ENCODE measurements around the gene OR9G1. TPM values are rescaled to one million over a fixed set of nuclear protein-coding genes. Genes with fewer than 3 reads are reported as not detected.
A peak's percentile ranks its signal among the peaks of the same experiment; 100 is the strongest.
"Not testable (repeated sequence)": the region's sequence is repeated elsewhere in the genome, so short reads cannot be mapped to it uniquely, and the experiment has no call there.

The OR9G1 gene
- total RNA-seq (2014; rRNA removed; shearing (Covaris generic)): not detected in 2 replicates

GRCh38 chr11:56698795-56699194 is at the start of gene OR9G1:
Gene OR9G1, plus strand, starts transcription at chr11:56699095. Its CDS starts 1,293 bp downstream, at chr11:56700388.
- DNase-seq (ENCODE audit: low spot score): no peak

GRCh38 chr11:56659755-56660154 is 39.1 kb upstream of the OR9G1 start:
- no peak for DNase-seq (ENCODE audit: low spot score)

- DNase-seq (ENCODE audit: low spot score): no peak
Measured at GRCh38 chr11:56663386-56663785, 35.5 kb upstream of the OR9G1 start, which contains the start of gene OR5AR1. Gene OR5AR1, plus strand, starts transcription at chr11:56663686. Its CDS starts 0 bp downstream, at chr11:56663686.

- no peak for DNase-seq (ENCODE audit: low spot score)
Measured at GRCh38 chr11:56670984-56671383, 27.9 kb upstream of the OR9G1 start.

GRCh38 chr11:56688554-56689100 is 10.3 kb upstream of the OR9G1 start:
- DNase-seq (ENCODE audit: low spot score): no peak

- DNase-seq (ENCODE audit: low spot score): not testable (repeated sequence)
Measured at GRCh38 chr11:56691179-56691578, 7.7 kb upstream of the OR9G1 start.

- DNase-seq (ENCODE audit: low spot score): no peak
Measured at GRCh38 chr11:56693428-56693827, 5.5 kb upstream of the OR9G1 start.

GRCh38 chr11:56700242-56700913 is 1.5 kb downstream of the OR9G1 start:
- DNase-seq (ENCODE audit: low spot score): peak; percentile 10

- DNase-seq (ENCODE audit: low spot score): no peak
Measured at GRCh38 chr11:56700914-56701485, 2.1 kb downstream of the OR9G1 start.

GRCh38 chr11:56705784-56706396 is 7.0 kb downstream of the OR9G1 start:
- DNase-seq (ENCODE audit: low spot score): no peak

- no peak for DNase-seq (ENCODE audit: low spot score)
Measured at GRCh38 chr11:56706486-56706885, 7.6 kb downstream of the OR9G1 start.

GRCh38 chr11:56714206-56714605 is 15.3 kb downstream of the OR9G1 start:
- no peak for DNase-seq (ENCODE audit: low spot score)

GRCh38 chr11:56716379-56716854 is 17.5 kb downstream of the OR9G1 start:
- DNase-seq (ENCODE audit: low spot score): no peak

GRCh38 chr11:56720513-56720912 is 21.6 kb downstream of the OR9G1 start:
- DNase-seq (ENCODE audit: low spot score): no peak

- no peak for DNase-seq (ENCODE audit: low spot score)
Measured at GRCh38 chr11:56740107-56740506, 41.2 kb downstream of the OR9G1 start.

GRCh38 chr11:56740886-56741285 is 42.0 kb downstream of the OR9G1 start:
- DNase-seq (ENCODE audit: low spot score): no peak

- no peak for DNase-seq (ENCODE audit: low spot score)
Measured at GRCh38 chr11:56748597-56748996, 49.7 kb downstream of the OR9G1 start, which contains the start of gene OR9G4. Gene OR9G4, minus strand, starts transcription at chr11:56748697. Its CDS starts 4,931 bp downstream, at chr11:56743766.

- DNase-seq (ENCODE audit: low spot score): no peak
Measured at GRCh38 chr11:56750190-56750589, 51.3 kb downstream of the OR9G1 start.

GRCh38 chr11:56751480-56751879 is 52.6 kb downstream of the OR9G1 start:
- DNase-seq (ENCODE audit: low spot score): no peak
